Epithelial cell of alveolus of lung (primary cell): ENCODE measurements around the gene ITGA1. TPM values are rescaled to one million over a fixed set of nuclear protein-coding genes. Genes with fewer than 3 reads are reported as not detected.

Experiments
- total RNA-seq: library from RNA; depleted of rRNA; stranded (reverse); fragments of >200 nt; gene quantifications from 2 replicates; pipeline ENCODE4 v1.2.1, GENCODE V29; 2015

Gene ITGA1
- 41.2 and 53.8 TPM in 2 replicates for total RNA-seq

GRCh38 chr5:52787600-52788504 lies at the start of gene ITGA1, which contains the start of gene PELO:
TSS of gene ITGA1 (plus strand) at chr5:52787916. CDS start at chr5:52788354, 438 bp downstream.
TSS of gene PELO (plus strand) at chr5:52787916. CDS start at chr5:52800395, 12,479 bp downstream.

GRCh38 chr5:52989025-52989780 lies 201.5 kb downstream of the ITGA1 start, which contains the start of gene ITGA2:
TSS of gene ITGA2 (plus strand) at chr5:52989352. CDS start at chr5:52989469, 117 bp downstream.

Other genes with a start within 250 kb of the ITGA1 start
- 16.0 and 38.1 TPM in 2 replicates for gene PELO, start within 50 bp of the ITGA1 start, total RNA-seq
- gene ITGA2, start 201.4 kb downstream of the ITGA1 start, total RNA-seq, result 14.7 and 60.5 TPM in 2 replicates